H1 (cell line): Measurements from ENCODE around the gene ETNK1. TPM values are rescaled to one million over a fixed set of nuclear protein-coding genes. Genes with fewer than 3 reads are reported as not detected.

Source experiments
- CREB1 ChIP-seq: IDR thresholded peaks from 2 replicates; pipeline ENCODE4 v1.6.1; 2012; ENCODE audit warnings: inconsistent platforms
- NRF1 ChIP-seq: IDR thresholded peaks from 2 replicates; pipeline ENCODE4 v1.6.1; 2011; ENCODE audit warnings: mild to moderate bottlenecking, low read depth, low read length, improper control_type of control experiment
- POLR2A ChIP-seq, 2 experiments: IDR thresholded peaks; 1 replicate in 1 of 2; 2 replicates in 1 of 2; pipeline ENCODE4 v1.6.1; 2011; ENCODE audit warnings: low read depth in 2 of 2, low read length in 2 of 2, mild to moderate bottlenecking in 2 of 2; ENCODE audit errors: control extremely low read depth in 1 of 2
- SAP30 ChIP-seq: fragments of 300-600 bp; sonication (generic); IDR thresholded peaks from 2 replicates; pipeline ENCODE4 v1.7.1; 2012; ENCODE audit warnings: low read length, moderate library complexity, mild to moderate bottlenecking, inconsistent platforms; ENCODE audit not compliant: insufficient read depth, insufficient replicate concordance
- TAF7 ChIP-seq: optimal IDR thresholded peaks from 2 replicates; pipeline ENCODE3; 2011; ENCODE audit warnings: low read depth, mild to moderate bottlenecking, inconsistent platforms, low read length, moderate library complexity, borderline replicate concordance
- polyA plus RNA-seq, 7 experiments: library from polyadenylated mRNA; depleted of rRNA in 3 of 7; stranded (reverse) in 5 of 7; unstranded in 2 of 7; fragments of >200 nt in 5 of 7; fragments of 200-250 nt in 2 of 7; gene quantifications; 1 replicate in 5 of 7; 2 replicates in 1 of 7; 4 replicates in 1 of 7; pipeline versions ENCODE4 v1.2.1 to v1.2.3, GENCODE V29; 2011 to 2013; ENCODE audit warnings: missing spikeins in 2 of 7, mixed read lengths in 2 of 7
- total RNA-seq: library from RNA; stranded (reverse); fragmentation: NEBNext Ultra II Directional; extraction: Animal tissue kit (Norgen Biotek cat#: 25700); gene quantifications from 2 replicates; pipeline ENCODE4 v1.2.1, GENCODE V29; 2021

ETNK1 gene
- total and polyA plus RNA-seq, 2 of the 8 experiments (the other 6 are each of a cell fraction or from before 2014, with no cell fraction given): 11.6 to 82.7 TPM

GRCh38 chr12:22656376-22656775 lies 31.4 kb downstream of the ETNK1 start (continued):
- TF ChIP-seq NRF1 (no peak), SAP30 (no peak), CREB1 (no peak), TAF7 (no peak), POLR2A (IDR thresholded peaks at IDR 0.05; ENCODE audit: control extremely low read depth in 1 of 2, low read depth in 2 of 2, low read length in 2 of 2) (no peak)
